ENCODE results near the gene FBXO27. TPM values are rescaled to one million over a fixed set of nuclear protein-coding genes. Genes with fewer than 3 reads are reported as not detected.
"Not testable (repeated sequence)": the region's sequence is repeated elsewhere in the genome, so short reads cannot be mapped to it uniquely, and the experiment has no call there.

Gene FBXO27
- total RNA-seq, 2 donors from 2014 or later, result 5.1 to 7.2 TPM

DNA sequence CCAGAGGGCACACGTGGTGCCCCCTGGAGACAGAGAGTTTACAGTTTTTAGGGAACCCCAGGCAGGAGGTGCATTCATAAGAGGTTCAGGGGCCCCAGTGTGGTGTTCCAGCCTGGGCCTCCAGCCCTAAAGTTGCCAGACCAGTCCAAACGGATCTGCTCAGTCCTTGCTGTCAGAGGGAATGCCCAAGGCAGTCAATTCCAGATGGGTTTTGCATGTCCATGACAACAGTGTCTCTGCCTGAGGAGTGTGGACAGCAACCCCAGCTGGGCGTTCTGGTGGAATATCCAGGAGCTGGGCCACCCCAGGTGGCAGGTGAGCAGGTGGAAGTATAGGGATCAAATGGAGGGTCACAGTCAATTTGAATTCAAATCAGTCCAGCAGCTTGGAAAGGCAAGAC is 25.3 kb downstream of the FBXO27 start:
- Histone ChIP-seq H3K9me3 (no peaks in the 10 kb centered on the region), H3K36me3 (no peaks in the 10 kb centered on the region), H3K27me3 (no peaks in the 10 kb centered on the region), H3K4me3 (no peak overlapping the region), H3K27ac (no peak overlapping the region), H3K4me1 (no peaks in the 10 kb centered on the region)
- TF ChIP-seq, protein P1, sequence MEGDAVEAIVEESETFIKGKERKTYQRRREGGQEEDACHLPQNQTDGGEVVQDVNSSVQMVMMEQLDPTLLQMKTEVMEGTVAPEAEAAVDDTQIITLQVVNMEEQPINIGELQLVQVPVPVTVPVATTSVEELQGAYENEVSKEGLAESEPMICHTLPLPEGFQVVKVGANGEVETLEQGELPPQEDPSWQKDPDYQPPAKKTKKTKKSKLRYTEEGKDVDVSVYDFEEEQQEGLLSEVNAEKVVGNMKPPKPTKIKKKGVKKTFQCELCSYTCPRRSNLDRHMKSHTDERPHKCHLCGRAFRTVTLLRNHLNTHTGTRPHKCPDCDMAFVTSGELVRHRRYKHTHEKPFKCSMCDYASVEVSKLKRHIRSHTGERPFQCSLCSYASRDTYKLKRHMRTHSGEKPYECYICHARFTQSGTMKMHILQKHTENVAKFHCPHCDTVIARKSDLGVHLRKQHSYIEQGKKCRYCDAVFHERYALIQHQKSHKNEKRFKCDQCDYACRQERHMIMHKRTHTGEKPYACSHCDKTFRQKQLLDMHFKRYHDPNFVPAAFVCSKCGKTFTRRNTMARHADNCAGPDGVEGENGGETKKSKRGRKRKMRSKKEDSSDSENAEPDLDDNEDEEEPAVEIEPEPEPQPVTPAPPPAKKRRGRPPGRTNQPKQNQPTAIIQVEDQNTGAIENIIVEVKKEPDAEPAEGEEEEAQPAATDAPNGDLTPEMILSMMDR (IDR thresholded peaks at IDR 0.05), result no peak
- no peak for DNase-seq (ENCODE audit: low spot score)

DNA sequence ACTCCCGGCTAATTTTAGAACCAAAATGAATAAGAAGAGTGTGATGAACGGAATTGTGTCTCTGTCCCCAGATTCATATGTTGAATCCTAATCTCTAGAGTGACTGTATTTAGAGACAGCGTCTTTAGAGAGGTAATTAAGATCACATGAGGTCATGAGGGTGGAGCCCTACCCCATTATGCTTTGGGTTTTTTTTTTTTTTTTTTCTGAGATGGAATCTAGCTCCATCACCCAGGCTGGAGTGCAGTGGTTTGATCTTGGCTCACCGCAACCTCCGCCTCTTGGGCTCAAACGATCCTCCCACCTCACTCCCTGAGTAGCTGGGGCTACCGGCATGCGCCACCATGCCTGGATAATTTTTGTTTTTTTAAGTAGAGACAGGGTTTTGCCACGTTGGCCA is 27.9 kb downstream of the FBXO27 start:
- no peak overlapping the region for H3K27ac ChIP-seq
- H3K9me3 ChIP-seq, result no peaks in the 10 kb centered on the region
- no peaks in the 10 kb centered on the region for H3K4me1 ChIP-seq
- H3K4me3 ChIP-seq, result no peak overlapping the region
- TF ChIP-seq, protein P1 (IDR thresholded peaks at IDR 0.05), result no peak
- no peaks in the 10 kb centered on the region for H3K27me3 ChIP-seq
- no peaks in the 10 kb centered on the region for H3K36me3 ChIP-seq
- no peak for DNase-seq (ENCODE audit: low spot score)

DNA sequence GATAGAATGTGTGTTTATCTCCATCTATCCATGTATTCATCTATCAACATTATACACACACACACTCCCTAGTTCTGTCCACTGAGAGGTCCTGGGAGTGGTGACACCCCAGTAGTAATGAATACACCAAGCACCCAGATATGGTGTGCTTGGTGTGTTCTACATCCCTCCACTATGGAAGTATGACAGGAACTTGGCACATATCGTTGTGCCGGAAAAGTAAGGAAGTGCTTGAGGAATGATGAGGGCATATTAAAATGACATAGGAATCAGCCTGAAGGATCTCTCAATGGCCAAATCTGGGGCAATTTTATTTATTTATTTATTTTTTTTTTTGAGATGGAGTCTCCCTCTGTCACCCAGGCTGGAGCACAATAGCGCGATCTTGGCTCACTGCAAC is 28.6 kb downstream of the FBXO27 start:
- Histone ChIP-seq H3K36me3 (no peaks in the 10 kb centered on the region), H3K4me1 (no peaks in the 10 kb centered on the region), H3K9me3 (no peaks in the 10 kb centered on the region), H3K27me3 (no peaks in the 10 kb centered on the region), H3K4me3 (no peak overlapping the region), H3K27ac (no peak overlapping the region)
- TF ChIP-seq, protein P1 (IDR thresholded peaks at IDR 0.05), result no peak
- no peak for DNase-seq (ENCODE audit: low spot score)

DNA sequence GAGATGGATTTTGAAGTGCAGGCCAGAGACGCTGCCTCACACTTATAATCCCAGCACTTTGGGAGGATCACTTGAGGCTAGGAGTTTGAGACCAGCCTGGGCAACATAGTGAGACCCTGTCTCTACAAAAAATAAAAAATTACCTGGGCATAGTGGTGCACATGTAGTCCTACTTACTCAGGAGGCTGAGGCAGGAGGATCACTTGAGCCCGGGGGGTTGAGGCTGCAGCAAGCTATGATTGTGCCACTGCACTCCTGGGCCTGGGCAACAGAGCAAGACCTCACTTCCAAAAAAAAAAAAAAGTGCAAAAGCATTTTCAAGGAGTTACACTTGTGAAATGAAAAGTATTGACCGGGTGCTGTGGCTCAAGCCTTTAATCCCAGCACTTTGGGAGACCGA is 29.2 kb downstream of the FBXO27 start:
- H3K27me3 ChIP-seq, result no peaks in the 10 kb centered on the region
- TF ChIP-seq, protein P1 (IDR thresholded peaks at IDR 0.05), result no peak
- no peaks in the 10 kb centered on the region for H3K4me1 ChIP-seq
- H3K4me3 ChIP-seq, result no peak overlapping the region
- no peaks in the 10 kb centered on the region for H3K9me3 ChIP-seq
- H3K36me3 ChIP-seq, result no peaks in the 10 kb centered on the region
- DNase-seq (ENCODE audit: low spot score), result no peak
- no peak overlapping the region for H3K27ac ChIP-seq

DNA sequence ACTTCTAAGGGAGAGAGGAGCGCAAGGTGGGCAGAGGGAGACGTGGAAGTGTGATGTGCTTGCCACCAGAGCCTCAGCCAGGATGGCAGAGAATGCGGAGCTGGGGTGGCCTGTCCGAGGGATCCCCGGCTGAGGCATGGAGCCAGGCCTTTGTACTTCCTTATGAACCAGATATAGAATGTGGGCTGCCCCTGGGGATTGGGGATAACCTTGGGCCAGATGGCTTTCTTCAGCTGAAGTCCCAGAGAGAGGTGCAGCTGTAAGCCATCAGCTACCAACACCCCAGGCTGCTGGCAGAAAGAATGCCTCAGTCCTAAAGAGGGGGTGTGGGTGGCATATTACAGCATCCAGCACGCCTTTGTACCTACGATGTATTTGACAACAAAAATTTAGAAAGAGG is 31.3 kb downstream of the FBXO27 start:
- no peaks in the 10 kb centered on the region for H3K36me3 ChIP-seq
- no peaks in the 10 kb centered on the region for H3K27me3 ChIP-seq
- TF ChIP-seq, protein P1 (IDR thresholded peaks at IDR 0.05), result no peak
- no peaks in the 10 kb centered on the region for H3K4me1 ChIP-seq
- H3K27ac ChIP-seq, result no peak overlapping the region
- H3K9me3 ChIP-seq, result no peaks in the 10 kb centered on the region
- no peak overlapping the region for H3K4me3 ChIP-seq
- no peak for DNase-seq (ENCODE audit: low spot score)

DNA sequence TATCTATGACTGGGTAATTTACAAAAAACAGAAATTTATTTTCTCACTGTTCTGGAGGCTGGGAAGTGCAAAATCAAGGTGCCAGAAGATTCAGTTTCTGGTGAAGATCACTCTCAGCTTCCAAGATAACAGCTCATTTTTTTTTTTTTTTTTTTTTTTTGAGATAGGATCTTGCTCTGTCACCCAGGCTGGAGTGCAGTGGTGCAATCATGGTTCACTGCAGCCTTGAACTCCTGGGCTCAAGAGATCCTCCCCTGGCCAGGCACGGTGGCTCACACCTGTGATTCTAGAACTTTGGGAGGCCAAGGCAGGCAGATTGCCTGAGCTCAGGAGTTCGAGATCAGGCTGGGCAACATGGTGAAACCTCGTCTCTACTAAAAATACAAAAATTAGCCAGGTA is 34.8 kb downstream of the FBXO27 start:
- H3K9me3 ChIP-seq; H3K36me3 ChIP-seq; H3K27me3 ChIP-seq; H3K27ac ChIP-seq; H3K4me1 ChIP-seq; H3K4me3 ChIP-seq; DNase-seq (ENCODE audit: low spot score): not testable (repeated sequence)
